ENCODE results near the gene OR5C1. TPM values are rescaled to one million over a fixed set of nuclear protein-coding genes. Genes with fewer than 3 reads are reported as not detected.
"Not testable (repeated sequence)": the region's sequence is repeated elsewhere in the genome, so short reads cannot be mapped to it uniquely, and the experiment has no call there.

The OR5C1 gene
- total RNA-seq, 4 donors from 2014 or later, result not detected

GRCh38 chr9:122797316-122798063, 8.8 kb downstream of the OR5C1 start:
- no peak for ATAC-seq (ENCODE audit: low FRiP score)
- no peak for DNase-seq (ENCODE audit: low spot score)
- TF ChIP-seq CTCF (IDR thresholded peaks at IDR 0.05), result no peak

GRCh38 chr9:122800066-122801060, 11.6 kb downstream of the OR5C1 start, which contains the start of gene OR1K1:
TSS of gene OR1K1 (plus strand) at chr9:122800123. CDS start at chr9:122800123, 0 bp downstream.
- DNase-seq (ENCODE audit: low spot score) (no peak), ATAC-seq (ENCODE audit: low FRiP score) (no peak)
- TF ChIP-seq CTCF (IDR thresholded peaks at IDR 0.05), result no peak

DNA sequence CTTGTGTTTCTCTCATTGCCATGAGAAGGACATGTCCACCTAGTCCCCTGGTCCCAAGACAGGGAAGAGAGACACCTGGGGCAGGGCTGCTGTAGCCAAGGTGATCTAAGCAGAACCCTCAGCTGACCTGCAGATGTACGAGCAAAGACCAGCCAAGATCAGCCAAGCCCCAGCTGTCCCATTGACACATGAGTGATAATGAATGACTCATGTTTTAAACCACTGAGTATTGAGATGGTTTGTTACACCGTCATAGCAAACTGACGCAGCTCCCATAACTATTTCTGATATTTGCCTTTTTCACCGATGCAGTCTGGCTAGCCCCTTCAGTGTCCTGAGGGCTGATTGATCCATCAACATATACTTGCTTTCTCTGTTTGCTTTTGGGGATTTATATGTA, 17.9 kb downstream of the OR5C1 start:
- DNase-seq (ENCODE audit: low spot score), result no peak
- ATAC-seq (ENCODE audit: low FRiP score), result no peak
- no peak for TF ChIP-seq CTCF (IDR thresholded peaks at IDR 0.05)

DNA sequence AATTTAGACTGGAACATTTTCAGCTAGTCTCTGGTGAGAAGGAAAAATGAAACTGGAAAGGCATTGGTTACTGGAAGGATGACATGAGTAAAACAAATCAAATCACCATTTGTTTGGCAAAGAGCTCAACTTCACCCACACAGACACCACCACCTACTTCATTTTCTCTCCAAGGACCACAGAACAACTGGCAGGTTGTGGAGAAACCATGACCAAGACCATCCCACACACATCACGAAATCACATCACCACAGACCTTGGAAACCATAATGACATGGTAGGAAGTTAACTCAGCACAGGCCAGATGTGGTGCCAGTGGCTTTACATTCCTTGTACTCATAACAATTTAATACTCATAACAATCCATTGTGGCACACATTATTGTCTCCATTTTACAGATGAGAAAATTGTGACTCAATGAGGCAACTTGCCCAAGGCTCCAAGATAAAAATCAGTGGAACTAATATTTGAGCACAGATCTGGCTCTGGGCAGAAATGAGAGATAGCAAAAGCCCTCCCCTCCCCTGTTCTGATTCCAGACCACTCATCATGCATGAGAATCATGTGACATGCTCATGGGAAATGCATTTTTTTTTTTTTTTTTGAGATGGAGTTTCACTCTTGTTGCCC, 18.7 kb downstream of the OR5C1 start:
- no peak for ATAC-seq (ENCODE audit: low FRiP score)
- no peak for DNase-seq (ENCODE audit: low spot score)
- no peak for TF ChIP-seq CTCF (IDR thresholded peaks at IDR 0.05)

GRCh38 chr9:122808141-122808540, 19.4 kb downstream of the OR5C1 start:
- TF ChIP-seq CTCF (IDR thresholded peaks at IDR 0.05), result no peak
- DNase-seq (ENCODE audit: low spot score) (no peak), ATAC-seq (ENCODE audit: low FRiP score) (no peak)

- not testable (repeated sequence) for ATAC-seq (ENCODE audit: low FRiP score); DNase-seq (ENCODE audit: low spot score)
Measured at GRCh38 chr9:122809261-122809660, 20.5 kb downstream of the OR5C1 start.
